GM13977 (cell line): ENCODE data around the gene PLA2G5.

Experiments
- DNase-seq: peaks from one replicate; pipeline ENCODE4 v3.0.0; 2012; ENCODE audit warnings: low spot score
- CTCF ChIP-seq: IDR thresholded peaks from 2 replicates; pipeline ENCODE4 v1.5.1; 2012; ENCODE audit warnings: mild to moderate bottlenecking, control low read depth; ENCODE audit not compliant: insufficient read depth; ENCODE audit errors: extremely low read depth, missing control alignments
- in situ Hi-C: fragments of 300-500 bp; cut with MboI; formaldehyde crosslinking; loops from one replicate; pipeline ENCODE4 v1.12.0; 2022; ENCODE audit warnings: low sequenced_read_pairs, low pct_unique_long_range_greater_than_20kb, mixed read lengths, inconsistent platforms; ENCODE audit not compliant: unreplicated experiment

The PLA2G5 gene

GRCh38 chr1:20105856-20106255 is 35.9 kb downstream of the PLA2G5 start:
- TF ChIP-seq CTCF: no peak
- no peak for DNase-seq
- in situ Hi-C loops: loop anchor here (10.0 kb wide), 1 partner anchor 49 kb away; no protein-coding TSS in a partner anchor

- in situ Hi-C loops: loop anchor here (10.0 kb wide), 1 partner anchor 47 kb away; no protein-coding TSS in a partner anchor
- no peak for DNase-seq
- TF ChIP-seq CTCF: no peak
These were observed 37.4 kb downstream of the PLA2G5 start for GRCh38 chr1:20107351-20107750.

- no peak for DNase-seq
- TF ChIP-seq CTCF: no peak
- in situ Hi-C loops: loop anchor here (10.0 kb wide), 1 partner anchor 47 kb away; no protein-coding TSS in a partner anchor
These were observed 37.8 kb downstream of the PLA2G5 start for GRCh38 chr1:20107796-20108195.

GRCh38 chr1:20108366-20109123 is 38.6 kb downstream of the PLA2G5 start:
- no peak for TF ChIP-seq CTCF
- in situ Hi-C loops: loop anchor here (10.0 kb wide), 1 partner anchor 46 kb away; no protein-coding TSS in a partner anchor

GRCh38 chr1:20109223-20109856 is 39.3 kb downstream of the PLA2G5 start:
- no peak for TF ChIP-seq CTCF
- no peak for DNase-seq
- in situ Hi-C loops: loop anchor here (10.0 kb wide), 1 partner anchor 45 kb away; no protein-coding TSS in a partner anchor

More at GRCh38 chr1:20108366-20109123, 38.6 kb downstream of the PLA2G5 start:
- no peak for DNase-seq

GRCh38 chr1:20110679-20111078 is 40.7 kb downstream of the PLA2G5 start:
- in situ Hi-C loops: no loop called here
- no peak for TF ChIP-seq CTCF
- DNase-seq: no peak
